ENCODE data around the gene PPM1A. TPM values are rescaled to one million over a fixed set of nuclear protein-coding genes. Genes with fewer than 3 reads are reported as not detected.

PPM1A gene
- total and polyA plus RNA-seq, 2 of the 8 experiments (the other 6 are each of a cell fraction or from before 2014, with no cell fraction given): 14.0 to 51.2 TPM

- H2BK12ac ChIP-seq (ENCODE audit: low read depth, low read length): no peak overlapping the region
- no peaks in the 10 kb centered on the region for H3K9me3 ChIP-seq (ENCODE audit: insufficient read depth in 2 of 2, low read depth in 1 of 2, low read length in 1 of 2)
- H2BK20ac ChIP-seq (ENCODE audit: low read length): no peak overlapping the region
- H3K27me3 ChIP-seq (replicated peaks in 1 of 4; ENCODE audit: control insufficient read depth in 3 of 4, extremely low read depth in 1 of 4, insufficient read depth in 3 of 4, low read length in 3 of 4): no peaks in the 10 kb centered on the region; a peak in 1 of 7 replicates
- H4K5ac ChIP-seq (ENCODE audit: insufficient read length, low read depth, low read length): no peak overlapping the region
- no peak overlapping the region for H4K91ac ChIP-seq (replicated peaks; ENCODE audit: insufficient read length, low read length)
- no peak for DNase-seq (ENCODE audit: low read depth in 1 of 2, low spot score in 2 of 2)
- no peak overlapping the region for H3K4me2 ChIP-seq (ENCODE audit: insufficient read depth in 1 of 2, low read depth in 2 of 2, low read length in 2 of 2)
- H4K20me1 ChIP-seq (replicated peaks in 1 of 2; ENCODE audit: control insufficient read depth in 1 of 2, insufficient read depth in 2 of 2, low read length in 2 of 2): no peaks in the 10 kb centered on the region
- 89% methylated on average over 3 of the region's 3 CpGs; no CpG with 5 or more reads in 1 of the 2 experiments for WGBS, 2 experiments (ENCODE audit: extremely low coverage in 1 of 2, insufficient coverage in 1 of 2, insufficient read length in 1 of 2, insufficient replicate concordance in 2 of 2, low coverage in 1 of 2, low lambda C conversion rate in 2 of 2, missing lambda C conversion rate in 1 of 2)
- no peak overlapping the region for H3K4me3 ChIP-seq (ENCODE audit: extremely low read depth in 1 of 4, insufficient read depth in 2 of 4, low read depth in 3 of 4, low read length in 4 of 4)
- CTCF ChIA-PET (ENCODE audit: partially characterized antibody): interaction anchor here (0.9 to 1.7 kb wide), 3 partner anchors 9 to 718 kb away, joined by 3 to 4 read pairs (median 3); no protein-coding TSS in a partner anchor
- H3K79me1 ChIP-seq (ENCODE audit: low read depth, low read length): no peaks in the 10 kb centered on the region
- H3K36me3 ChIP-seq (ENCODE audit: control insufficient read depth in 2 of 4, insufficient read depth in 4 of 4, low read length in 3 of 4): no peaks in the 10 kb centered on the region
- POLR2A ChIA-PET (ENCODE audit: partially characterized antibody): no interaction called here
- no peak overlapping the region for H4K8ac ChIP-seq (ENCODE audit: extremely low read depth, insufficient read depth, low read length)
- no peak overlapping the region for H3K14ac ChIP-seq (ENCODE audit: insufficient read length)
- H3K18ac ChIP-seq (ENCODE audit: extremely low read depth, low read length): no peak overlapping the region
- H3K9ac ChIP-seq (replicated peaks in 1 of 4; ENCODE audit: extremely low read depth in 1 of 4, low read depth in 3 of 4, low read length in 3 of 4): no peak overlapping the region
- H3K56ac ChIP-seq (replicated peaks; ENCODE audit: insufficient read length, low read depth, low read length): no peak overlapping the region
- no peak overlapping the region for H3K27ac ChIP-seq (ENCODE audit: low read depth, low read length)
- H3K4ac ChIP-seq (replicated peaks; ENCODE audit: insufficient read length, low read depth, low read length): no peak overlapping the region
- no peak overlapping the region for H2BK15ac ChIP-seq (ENCODE audit: low read length)
- H2BK120ac ChIP-seq (replicated peaks; ENCODE audit: low read depth, low read length): no peak overlapping the region
- no peak for FAIRE-seq
- H2BK5ac ChIP-seq (ENCODE audit: low read depth, low read length): no peak overlapping the region
- H3K23ac ChIP-seq (ENCODE audit: insufficient read length): no peak overlapping the region
- no peaks in the 10 kb centered on the region for H3K79me2 ChIP-seq (ENCODE audit: control insufficient read depth in 1 of 2, insufficient read depth in 2 of 2, low read length in 2 of 2)
- H3K4me1 ChIP-seq (replicated peaks in 1 of 4; ENCODE audit: control insufficient read depth in 3 of 4, insufficient read depth in 4 of 4, low read length in 3 of 4): peaks cover 0 to 5% (median 0%) of the 10 kb centered on the region in 4 experiments; a peak in 1 of 7 replicates
- H2AFZ ChIP-seq (ENCODE audit: low read length): no peak overlapping the region
- no peak overlapping the region for H2AK5ac ChIP-seq (ENCODE audit: low read depth, low read length)
- H3K23me2 ChIP-seq (ENCODE audit: low read depth, low read length): no peaks in the 10 kb centered on the region
- TF ChIP-seq ASH2L (IDR thresholded peaks at IDR 0.05; ENCODE audit: low read length): no peak
- TF ChIP-seq BRCA1 (IDR thresholded peaks at IDR 0.05; ENCODE audit: low read depth, low read length): no peak
- TF ChIP-seq POLR2AphosphoS5 (IDR thresholded peaks at IDR 0.05; ENCODE audit: low read depth, low read length): no peak
- TF ChIP-seq, protein P1, sequence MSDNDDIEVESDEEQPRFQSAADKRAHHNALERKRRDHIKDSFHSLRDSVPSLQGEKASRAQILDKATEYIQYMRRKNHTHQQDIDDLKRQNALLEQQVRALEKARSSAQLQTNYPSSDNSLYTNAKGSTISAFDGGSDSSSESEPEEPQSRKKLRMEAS (IDR thresholded peaks at IDR 0.05): no peak
- TF ChIP-seq CHD1 (IDR thresholded peaks at IDR 0.05; ENCODE audit: low read depth, low read length): no peak
- TF ChIP-seq ZNF274 (IDR thresholded peaks at IDR 0.05; ENCODE audit: borderline replicate concordance, extremely low read depth, low read length): no peak
- TF ChIP-seq JUND (IDR thresholded peaks at IDR 0.05; ENCODE audit: low read length): no peak
- TF ChIP-seq BACH1 (IDR thresholded peaks at IDR 0.05; ENCODE audit: low read length): no peak
- TF ChIP-seq RXRA (IDR thresholded peaks at IDR 0.05; ENCODE audit: insufficient read depth, low read depth, low read length): no peak
- no peak for TF ChIP-seq CBX8 (IDR thresholded peaks at IDR 0.05; ENCODE audit: borderline replicate concordance, low read depth, low read length)
- TF ChIP-seq KDM1A (IDR thresholded peaks at IDR 0.05; ENCODE audit: borderline replicate concordance, low read length): no peak
- TF ChIP-seq RBBP5 (IDR thresholded peaks at IDR 0.05; ENCODE audit: borderline replicate concordance, low read depth, low read length): no peak
- no peak for TF ChIP-seq CTBP2 (IDR thresholded peaks at IDR 0.05; ENCODE audit: borderline replicate concordance, insufficient read depth, insufficient read length, low read length)
- no peak for TF ChIP-seq TBP (IDR thresholded peaks at IDR 0.05; ENCODE audit: low read depth, low read length)
- TF ChIP-seq JUN (IDR thresholded peaks at IDR 0.05; ENCODE audit: low read depth, low read length): no peak
- TF ChIP-seq CHD2 (IDR thresholded peaks at IDR 0.05; ENCODE audit: low read length): no peak
These were observed 23.8 kb upstream of the PPM1A start for GRCh38 chr14:60225265-60225664.

Data from H1 (cell line).